GM21529 (cell line): ENCODE data around the gene NETO2.
A peak's percentile ranks its signal among the peaks of the same experiment; 100 is the strongest.

Source experiments
- ATAC-seq: cut with Tn5 transposase; IDR thresholded peaks from one replicate; pipeline ENCODE4 v1.9.1; 2021; ENCODE audit not compliant: unreplicated experiment

Gene NETO2

GRCh38 chr16:47047524-47048203 is 96.1 kb downstream of the NETO2 start:
- no peak for ATAC-seq

DNA sequence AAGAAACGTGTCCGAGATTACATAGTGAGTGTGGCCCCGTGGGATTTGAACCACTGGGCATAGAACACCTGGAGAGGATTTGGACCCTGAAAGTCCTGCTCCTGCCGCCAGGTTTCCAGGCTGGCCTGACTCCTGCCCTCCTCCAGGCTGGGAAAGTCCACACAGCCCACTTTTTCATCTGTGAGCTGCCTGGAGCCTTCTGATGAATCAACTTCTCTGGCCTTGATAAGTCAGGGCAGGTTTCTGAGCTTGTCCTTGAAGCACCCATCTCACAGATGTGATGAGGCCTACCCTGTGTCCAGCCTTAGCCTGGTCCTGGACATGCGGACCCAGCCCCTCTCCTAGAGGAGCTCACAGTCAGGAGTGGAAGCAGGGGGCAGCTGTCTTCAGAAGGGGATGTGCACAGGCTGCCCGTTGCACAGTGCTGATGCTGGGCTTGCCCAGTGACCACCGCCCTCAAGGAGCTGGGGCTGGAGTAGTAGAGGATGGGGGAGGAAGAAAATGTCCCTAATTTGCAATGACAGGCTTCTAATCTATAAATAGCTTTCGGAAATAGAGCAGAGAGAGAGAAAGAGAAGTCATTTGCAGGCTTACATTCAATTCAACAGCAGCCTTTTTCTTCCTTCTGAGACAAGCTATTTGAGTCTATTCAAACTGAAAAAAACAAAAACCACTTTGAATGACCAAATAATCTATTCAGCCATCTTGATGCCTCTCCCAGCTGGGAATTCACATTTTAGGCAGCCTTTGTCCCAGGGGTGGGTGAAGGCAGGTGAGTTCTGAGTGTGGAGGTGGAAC is 96.8 kb downstream of the NETO2 start:
- ATAC-seq: peak; percentile 85

DNA sequence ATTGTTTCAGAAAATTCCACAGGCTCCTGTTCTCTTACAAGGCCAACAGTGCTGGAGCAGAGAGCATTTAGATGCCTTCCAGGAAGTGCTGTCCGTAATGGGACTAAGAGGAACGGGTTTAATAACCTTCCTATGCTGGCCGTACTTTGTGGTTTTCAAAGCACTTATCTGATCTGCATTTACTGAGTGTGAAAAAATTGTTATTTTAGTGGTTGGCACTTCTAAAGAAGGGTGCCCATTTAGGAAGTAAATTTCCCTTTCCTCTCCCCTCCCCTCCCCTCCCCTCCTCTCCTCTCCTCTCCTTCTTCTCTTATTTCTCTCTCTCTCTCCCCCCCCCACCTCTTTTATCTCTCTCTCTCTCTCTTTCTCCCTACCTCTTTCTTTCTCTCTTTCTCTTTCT is 98.3 kb downstream of the NETO2 start:
- no peak for ATAC-seq

- ATAC-seq: no peak
These were observed 98.7 kb downstream of the NETO2 start for GRCh38 chr16:47045023-47045422.

DNA sequence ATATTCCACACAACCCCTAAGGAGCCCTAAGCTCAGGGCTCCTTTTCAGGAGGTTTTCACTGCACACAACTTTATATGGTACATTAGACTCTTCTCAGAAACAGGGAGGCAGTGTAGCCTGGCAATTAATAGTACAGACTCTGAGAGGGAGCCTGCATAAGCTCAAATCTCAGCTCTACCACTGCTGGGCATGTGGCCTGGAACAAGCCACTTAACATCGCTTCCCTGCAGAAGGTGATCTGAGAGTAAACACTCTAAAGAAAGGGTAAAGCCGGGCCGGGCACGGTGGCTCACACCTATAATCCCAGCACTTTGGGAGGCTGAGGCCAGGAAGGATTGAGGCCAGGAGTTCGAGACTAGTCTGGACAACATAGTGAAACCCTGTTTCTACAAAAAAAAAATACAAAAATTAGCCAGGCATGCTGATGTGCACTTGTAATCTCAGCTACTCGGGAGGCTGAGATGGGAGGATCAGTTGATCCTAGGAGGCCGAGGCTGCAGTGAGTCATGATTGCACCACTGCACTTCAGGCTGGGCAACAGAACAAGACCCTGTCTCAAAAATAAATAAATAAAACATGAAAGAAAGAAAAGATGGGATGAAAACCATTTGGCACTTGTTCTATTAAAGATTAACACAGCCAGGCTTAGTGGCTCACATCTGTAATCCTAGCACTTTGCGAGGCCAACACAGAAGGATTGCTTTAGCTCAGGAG is 99.6 kb downstream of the NETO2 start:
- no peak for ATAC-seq

GRCh38 chr16:47043200-47043599 is 100.5 kb downstream of the NETO2 start:
- no peak for ATAC-seq

DNA sequence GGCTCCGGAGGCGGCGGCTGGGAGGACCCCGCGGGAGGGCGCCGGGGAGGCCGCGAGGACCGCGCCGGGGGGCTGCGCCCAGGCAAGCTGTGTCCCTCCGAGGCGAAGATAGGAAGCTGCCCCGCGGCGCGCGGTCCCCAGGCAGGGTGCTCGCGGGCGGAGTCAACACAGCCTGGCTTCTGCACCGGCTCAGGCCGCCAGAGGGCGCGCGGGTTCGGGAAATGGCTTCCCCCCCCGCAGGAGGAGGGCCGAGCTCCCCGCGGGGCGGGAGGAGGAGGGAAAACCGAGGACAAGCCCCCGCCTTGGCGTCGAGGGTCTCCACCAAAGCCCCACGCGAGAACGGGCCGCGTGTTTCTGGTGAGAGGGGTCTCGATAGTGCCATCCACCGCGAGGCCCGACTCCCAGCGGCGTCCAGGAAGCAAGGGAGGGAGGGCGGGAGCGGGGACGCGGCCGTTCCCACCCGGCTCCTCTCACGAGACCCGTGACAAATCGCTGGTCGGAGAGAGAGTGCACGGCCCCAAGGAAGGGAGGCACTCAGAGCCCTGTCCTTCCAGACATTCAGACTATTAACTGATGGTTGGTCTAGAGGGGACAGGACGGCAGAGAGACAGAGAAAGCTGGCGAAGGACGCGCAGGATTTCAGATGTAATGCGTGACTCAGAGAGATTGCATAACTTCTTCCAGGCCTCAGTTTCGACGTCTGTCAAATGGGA is 105.8 kb downstream of the NETO2 start:
- ATAC-seq: peak; percentile 90

GRCh38 chr16:47037396-47037745 is 106.4 kb downstream of the NETO2 start:
- ATAC-seq: peak; percentile 44

DNA sequence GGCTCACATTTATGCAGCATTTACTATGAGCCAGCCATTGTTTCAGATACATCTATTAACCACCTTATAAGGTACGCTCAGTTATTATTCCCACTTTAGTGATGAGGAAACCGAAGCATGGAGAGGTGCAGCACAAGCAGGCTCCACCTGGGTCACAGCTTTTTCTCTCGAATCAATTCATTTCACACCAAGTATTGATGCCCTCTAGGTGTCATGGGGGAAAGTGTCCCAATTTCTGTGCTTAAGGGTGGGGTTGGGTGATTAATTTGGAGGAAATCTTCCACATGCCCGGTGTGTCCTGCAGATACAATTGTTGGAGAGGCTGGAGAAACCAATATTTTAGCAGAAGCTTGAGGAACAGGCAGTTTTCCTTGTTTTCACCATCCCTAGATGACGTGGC is 107.5 kb downstream of the NETO2 start:
- no peak for ATAC-seq

GRCh38 chr16:47035436-47035835 is 108.3 kb downstream of the NETO2 start:
- no peak for ATAC-seq

DNA sequence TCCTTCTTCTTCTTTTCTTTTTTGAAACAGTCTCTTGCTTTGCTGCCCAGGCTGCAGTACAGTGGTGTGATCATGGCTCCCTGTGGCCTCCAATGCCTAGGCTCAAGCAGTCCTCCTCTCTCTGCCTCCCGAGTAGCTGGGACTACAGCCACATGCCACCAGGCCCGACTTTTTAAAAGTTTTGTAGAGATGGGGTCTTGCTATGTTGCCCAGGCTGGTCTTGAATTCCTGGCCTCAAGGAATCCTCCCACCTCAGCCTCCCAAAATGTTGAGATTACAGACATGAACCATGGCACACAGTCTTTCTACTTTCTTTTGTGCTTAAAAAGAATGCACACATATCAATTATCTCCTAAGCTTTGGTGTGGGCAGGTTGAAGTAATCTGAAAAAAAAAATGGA is 109.3 kb downstream of the NETO2 start:
- ATAC-seq: no peak

- ATAC-seq: no peak
These were observed 110.6 kb downstream of the NETO2 start for GRCh38 chr16:47033176-47033575.

- no peak for ATAC-seq
These were observed 114.0 kb downstream of the NETO2 start for GRCh38 chr16:47029724-47030123.

- ATAC-seq: no peak
These were observed 114.9 kb downstream of the NETO2 start for GRCh38 chr16:47028767-47029377.
